NCI-H187 treated with DMSO at 0.1 percent for 48 hours (cell line): ENCODE data around the gene ITM2A.

ENCODE experiments used
- DNase-seq: peaks from one replicate; lab custom pipeline; 2025; lab: John Stamatoyannopoulos, UW

Gene ITM2A

GRCh38 chrX:79366873-79367749, at the start of gene ITM2A:
Gene ITM2A, minus strand, starts transcription at chrX:79367334. Its CDS starts 119 bp downstream, at chrX:79367215.
- DNase-seq = no peak

GRCh38 chrX:79415056-79415455, 47.9 kb upstream of the ITM2A start:
- no peak for DNase-seq

- no peak for DNase-seq
Observed at GRCh38 chrX:79413963-79414362, 46.8 kb upstream of the ITM2A start.

GRCh38 chrX:79412972-79413371, 45.8 kb upstream of the ITM2A start:
- DNase-seq = no peak

GRCh38 chrX:79412166-79412565, 45.0 kb upstream of the ITM2A start:
- DNase-seq = no peak

GRCh38 chrX:79409657-79410056, 42.5 kb upstream of the ITM2A start:
- no peak for DNase-seq

- no peak for DNase-seq
Observed at GRCh38 chrX:79408623-79409322, 41.6 kb upstream of the ITM2A start.

- no peak for DNase-seq
Observed at GRCh38 chrX:79400623-79401022, 33.5 kb upstream of the ITM2A start.

GRCh38 chrX:79375340-79375739, 8.2 kb upstream of the ITM2A start:
- no peak for DNase-seq

- DNase-seq = no peak
Observed at GRCh38 chrX:79371640-79372039, 4.5 kb upstream of the ITM2A start.

GRCh38 chrX:79371101-79371500, 4.0 kb upstream of the ITM2A start:
- no peak for DNase-seq

GRCh38 chrX:79369871-79370270, 2.7 kb upstream of the ITM2A start:
- DNase-seq = no peak

GRCh38 chrX:79368441-79368840, 1.3 kb upstream of the ITM2A start:
- DNase-seq = no peak

GRCh38 chrX:79367907-79368306, 773 bp upstream of the ITM2A start:
- no peak for DNase-seq

GRCh38 chrX:79366556-79366872, 620 bp downstream of the ITM2A start:
- DNase-seq = no peak

- no peak for DNase-seq
Observed at GRCh38 chrX:79365591-79365990, 1.5 kb downstream of the ITM2A start.

GRCh38 chrX:79364306-79364705, 2.8 kb downstream of the ITM2A start:
- no peak for DNase-seq

GRCh38 chrX:79361192-79361870, 5.8 kb downstream of the ITM2A start:
- DNase-seq = no peak

- DNase-seq = no peak
Observed at GRCh38 chrX:79336869-79337815, 30.0 kb downstream of the ITM2A start.

- no peak for DNase-seq
Observed at GRCh38 chrX:79330022-79330421, 37.1 kb downstream of the ITM2A start.

GRCh38 chrX:79325263-79325958, 41.7 kb downstream of the ITM2A start:
- DNase-seq = no peak
